AG09309 (cell line): ENCODE measurements around the gene UTY.

Experiments
- DNase-seq: peaks from one replicate; pipeline ENCODE4 v3.0.0-alpha.2; 2010; ENCODE audit warnings: low read depth
- H3K4me3 ChIP-seq: 2 replicates; pipeline ENCODE4 v1.5.1; 2011; ENCODE audit warnings: mild to moderate bottlenecking, low read depth, low read length, moderate library complexity; ENCODE audit not compliant: control insufficient read depth
- CTCF ChIP-seq: IDR thresholded peaks from 2 replicates; pipeline ENCODE4 v1.5.1; 2011; ENCODE audit warnings: mild to moderate bottlenecking, low read depth, low read length, inconsistent platforms; ENCODE audit not compliant: insufficient read depth, control insufficient read depth; ENCODE audit errors: missing control alignments

Gene UTY

GRCh38 chrY:13243716-13244115 is 236.1 kb downstream of the UTY start:
- no peak for TF ChIP-seq CTCF
- DNase-seq, result no peak
- no peak overlapping the region for H3K4me3 ChIP-seq

- no peak overlapping the region for H3K4me3 ChIP-seq
- no peak for TF ChIP-seq CTCF
- no peak for DNase-seq
Measured at GRCh38 chrY:13233901-13234300, 245.9 kb downstream of the UTY start.

- no peak overlapping the region for H3K4me3 ChIP-seq
- TF ChIP-seq CTCF, result no peak
- no peak for DNase-seq
Measured at GRCh38 chrY:13233118-13233517, 246.7 kb downstream of the UTY start.

- no peak for TF ChIP-seq CTCF
- no peak for DNase-seq
- H3K4me3 ChIP-seq, result no peak overlapping the region
Measured at GRCh38 chrY:13227354-13227953, 252.4 kb downstream of the UTY start.

GRCh38 chrY:13210961-13211646 is 268.7 kb downstream of the UTY start:
- no peak for TF ChIP-seq CTCF
- no peak for DNase-seq

GRCh38 chrY:13205214-13205613 is 274.6 kb downstream of the UTY start:
- DNase-seq, result no peak
- no peak overlapping the region for H3K4me3 ChIP-seq
- no peak for TF ChIP-seq CTCF

More at GRCh38 chrY:13210961-13211646, 268.7 kb downstream of the UTY start:
- no peak overlapping the region for H3K4me3 ChIP-seq
